Measurements from ENCODE around the gene SETD1A. TPM values are rescaled to one million over a fixed set of nuclear protein-coding genes. Genes with fewer than 3 reads are reported as not detected.

The SETD1A gene
- total and polyA plus RNA-seq, 2 of the 8 experiments (the other 6 are each of a cell fraction or from before 2014, with no cell fraction given): 4.8 to 29.0 TPM

- Histone ChIP-seq H3K79me1 (ENCODE audit: low read depth, low read length) (peaks cover 4% of the 10 kb centered on the region), H2BK12ac (ENCODE audit: low read depth, low read length) (peak overlapping the region; percentile 97; the same call in 1 of the 2 replicates), H3K9me3 (ENCODE audit: insufficient read depth in 2 of 2, low read depth in 1 of 2, low read length in 1 of 2) (no peaks in the 10 kb centered on the region), H2BK120ac (replicated peaks; ENCODE audit: low read depth, low read length) (no peak overlapping the region), H3K36me3 (ENCODE audit: control insufficient read depth in 2 of 4, insufficient read depth in 4 of 4, low read length in 3 of 4) (peaks cover 0 to 2% (median 0%) of the 10 kb centered on the region in 4 experiments; a peak in 2 of 8 replicates), H3K9ac (replicated peaks in 1 of 4; ENCODE audit: extremely low read depth in 1 of 4, low read depth in 3 of 4, low read length in 3 of 4) (peak overlapping the region; percentile 37 to 94 (median 85)), H3K27me3 (replicated peaks in 1 of 4; ENCODE audit: control insufficient read depth in 3 of 4, extremely low read depth in 1 of 4, insufficient read depth in 3 of 4, low read length in 3 of 4) (no peaks in the 10 kb centered on the region), H2AFZ (ENCODE audit: low read length) (peak overlapping the region; percentile 73), H3K79me2 (ENCODE audit: control insufficient read depth in 1 of 2, insufficient read depth in 2 of 2, low read length in 2 of 2) (peaks cover 0 to 10% of the 10 kb centered on the region in 2 experiments; a peak in 2 of 4 replicates), H3K23me2 (ENCODE audit: low read depth, low read length) (peaks cover 8% of the 10 kb centered on the region; the same call in 1 of the 2 replicates), H2AK5ac (ENCODE audit: low read depth, low read length) (no peak overlapping the region; the same call in 1 of the 2 replicates), H3K23ac (ENCODE audit: insufficient read length) (no peak overlapping the region), H4K91ac (replicated peaks; ENCODE audit: insufficient read length, low read length) (peak overlapping the region; percentile 96), H4K5ac (ENCODE audit: insufficient read length, low read depth, low read length) (peak overlapping the region; percentile 41), H4K8ac (ENCODE audit: extremely low read depth, insufficient read depth, low read length) (peak overlapping the region; percentile 98; the same call in 1 of the 2 replicates), H3K4me2 (ENCODE audit: insufficient read depth in 1 of 2, low read depth in 2 of 2, low read length in 2 of 2) (peak overlapping the region; percentile 55 to 70), H3K27ac (ENCODE audit: low read depth, low read length) (peak overlapping the region; percentile 98), H4K20me1 (replicated peaks in 1 of 2; ENCODE audit: control insufficient read depth in 1 of 2, insufficient read depth in 2 of 2, low read length in 2 of 2) (peaks cover 2 to 3% of the 10 kb centered on the region in 2 experiments), H3K14ac (ENCODE audit: insufficient read length) (no peak overlapping the region), H3K4me3 (ENCODE audit: extremely low read depth in 1 of 4, insufficient read depth in 2 of 4, low read depth in 3 of 4, low read length in 4 of 4) (peak overlapping the region; percentile 57 to 88 (median 84)), H2BK15ac (ENCODE audit: low read length) (no peak overlapping the region), H3K56ac (replicated peaks; ENCODE audit: insufficient read length, low read depth, low read length) (peak overlapping the region; percentile 87), H2BK20ac (ENCODE audit: low read length) (no peak overlapping the region), H3K18ac (ENCODE audit: extremely low read depth, low read length) (peak overlapping the region; percentile 85), H2BK5ac (ENCODE audit: low read depth, low read length) (peak overlapping the region; percentile 99), H3K4me1 (replicated peaks in 1 of 4; ENCODE audit: control insufficient read depth in 3 of 4, insufficient read depth in 4 of 4, low read length in 3 of 4) (peaks cover 0 to 9% (median 2%) of the 10 kb centered on the region in 4 experiments; a peak in 4 of 7 replicates), H3K4ac (replicated peaks; ENCODE audit: insufficient read length, low read depth, low read length) (no peak overlapping the region)
- DNase-seq (ENCODE audit: low read depth in 1 of 2, low spot score in 2 of 2) (peak; percentile 92 to 99), FAIRE-seq (peak; percentile 94)
- WGBS, 2 experiments (ENCODE audit: extremely low coverage in 1 of 2, insufficient coverage in 1 of 2, insufficient read length in 1 of 2, insufficient replicate concordance in 2 of 2, low coverage in 1 of 2, low lambda C conversion rate in 2 of 2, missing lambda C conversion rate in 1 of 2): 2% methylated on average over 28 of the region's 33 CpGs; no CpG with 5 or more reads in 1 of the 2 experiments
- ChIA-PET POLR2A (ENCODE audit: partially characterized antibody) (interaction anchor here (0.6 to 8.2 kb wide), 10 partner anchors 14 to 148 kb away, joined by 3 to 105 read pairs (median 4); partner anchors contain the start of genes CTF1 and ORAI3), CTCF (ENCODE audit: partially characterized antibody) (no interaction called here)
- TF ChIP-seq POLR2AphosphoS5 (IDR thresholded peaks at IDR 0.05; ENCODE audit: low read depth, low read length) (peak; percentile 84; the same call in 1 of the 2 replicates), MAFK (IDR thresholded peaks at IDR 0.05; ENCODE audit: low read depth, low read length) (no peak), USF2 (IDR thresholded peaks at IDR 0.05; ENCODE audit: low read length) (peak; percentile 40; the same call in 1 of the 2 replicates), SP1 (IDR thresholded peaks at IDR 0.05; ENCODE audit: low read depth, low read length) (peak; percentile 89), KDM4A (IDR thresholded peaks at IDR 0.05; ENCODE audit: low read depth, low read length, severe bottlenecking) (peak; percentile 40), SP2 (IDR thresholded peaks at IDR 0.05; ENCODE audit: low read length) (no peak), TBP (IDR thresholded peaks at IDR 0.05; ENCODE audit: low read depth, low read length) (peak; percentile 73; the same call in 1 of the 2 replicates), POLR2A (IDR thresholded peaks at IDR 0.05; ENCODE audit: control extremely low read depth in 1 of 2, low read depth in 2 of 2, low read length in 2 of 2) (peak; percentile 43 to 78), ASH2L (IDR thresholded peaks at IDR 0.05; ENCODE audit: low read length) (peak; percentile 74), E2F6 (IDR thresholded peaks at IDR 0.05) (no peak), ATF3 (IDR thresholded peaks at IDR 0.05; ENCODE audit: insufficient read depth, low read depth, low read length) (no peak)
These were observed 34.5 kb upstream of the SETD1A start for GRCh38 chr16:30922960-30923535.

Measured in H1 (cell line).